ENCODE measurements around the gene EIF3B. TPM values are rescaled to one million over a fixed set of nuclear protein-coding genes. Genes with fewer than 3 reads are reported as not detected.

Gene EIF3B
- total and polyA plus RNA-seq, 2 of the 4 experiments (the other 2 are of a cell fraction) = 105 to 201 TPM

- no peak overlapping the region for H2BK15ac ChIP-seq (ENCODE audit: low read depth, low read length)
- no peak overlapping the region for H4K5ac ChIP-seq (ENCODE audit: low read depth, low read length)
- H3K4me1 ChIP-seq (ENCODE audit: control insufficient read depth, insufficient read depth, low read length) = no peaks in the 10 kb centered on the region
- H3K4ac ChIP-seq (ENCODE audit: low read depth, low read length) = no peak overlapping the region
- CTCF ChIA-PET = no interaction called here
- in situ Hi-C loops (cut with MboI; ENCODE audit: low sequenced_read_pairs) = no loop called here
- H3K14ac ChIP-seq (replicated peaks; ENCODE audit: low read depth, low read length) = no peak overlapping the region
- no TSS peak for BruUV-seq (replicated peaks)
- H3K27ac ChIP-seq (ENCODE audit: insufficient read depth, low read length) = no peak overlapping the region
- dilution Hi-C loops (cut with HindIII; ENCODE audit: low sequenced_read_pairs, unreplicated experiment) = no loop called here
- H4K91ac ChIP-seq (ENCODE audit: insufficient read depth, low read depth, low read length) = no peak overlapping the region
- ATAC-seq (ENCODE audit: low read depth) (no peak), DNase-seq (no peak)
- TF ChIP-seq ELK1 (IDR thresholded peaks at IDR 0.05; ENCODE audit: borderline replicate concordance, low read depth, low read length) = no peak
- no peak for TF ChIP-seq NFE2L2 (IDR thresholded peaks at IDR 0.05; ENCODE audit: low read depth, low read length)
- no peak for TF ChIP-seq MXI1 (IDR thresholded peaks at IDR 0.05; ENCODE audit: borderline replicate concordance, low read depth, low read length)
- TF ChIP-seq MAZ (IDR thresholded peaks at IDR 0.05; ENCODE audit: borderline replicate concordance, low read depth, low read length) = no peak
- no peak for TF ChIP-seq FOS (IDR thresholded peaks at IDR 0.05; ENCODE audit: low read depth, low read length)
- no peak for TF ChIP-seq RCOR1 (IDR thresholded peaks at IDR 0.05; ENCODE audit: insufficient replicate concordance, low read length)
- TF ChIP-seq CEBPB (IDR thresholded peaks at IDR 0.05; ENCODE audit: low read depth, low read length) = no peak
- no peak for TF ChIP-seq USF2 (IDR thresholded peaks at IDR 0.05; ENCODE audit: low read depth, low read length)
- no peak for TF ChIP-seq RAD21 (IDR thresholded peaks at IDR 0.05; ENCODE audit: low read length)
- no peak for TF ChIP-seq RFX5 (IDR thresholded peaks at IDR 0.05; ENCODE audit: low read depth, low read length)
- H3K27me3 ChIP-seq (ENCODE audit: control insufficient read depth, insufficient read depth, low read length) = no peaks in the 10 kb centered on the region
- H2AK9ac ChIP-seq (replicated peaks; ENCODE audit: low read depth, low read length, poor library complexity) = no peak overlapping the region
- no peak overlapping the region for H4K8ac ChIP-seq (ENCODE audit: low read depth in 2 of 2, low read length in 2 of 2)
- 98% methylated on average over 5 of the region's 8 CpGs; no CpG with 5 or more reads in 1 of the 2 experiments for WGBS, 2 experiments (ENCODE audit: extremely low coverage in 2 of 2, insufficient read length in 1 of 2)
- H2BK5ac ChIP-seq (ENCODE audit: low read depth, low read length, poor library complexity, severe bottlenecking) = no peak overlapping the region
- H3K4me3 ChIP-seq (ENCODE audit: insufficient read depth, low read depth, low read length) = no peak overlapping the region
- H3K56ac ChIP-seq (ENCODE audit: extremely low read depth, insufficient read depth, low read length) = no peak overlapping the region
- intact Hi-C loops (cut with micrococcal nuclease) = no loop called here
- H2BK120ac ChIP-seq (ENCODE audit: low read depth, low read length) = no peak overlapping the region
- H3K9me3 ChIP-seq (ENCODE audit: control insufficient read depth, insufficient read depth, low read length) = no peaks in the 10 kb centered on the region
- no peak overlapping the region for H3K4me2 ChIP-seq (ENCODE audit: low read depth, low read length)
- POLR2A ChIA-PET (ENCODE audit: unreplicated experiment) = no interaction called here
- H3K36me3 ChIP-seq (ENCODE audit: control insufficient read depth, insufficient read depth, low read length) = peaks cover 89% of the 10 kb centered on the region
- no peak overlapping the region for H2AFZ ChIP-seq (replicated peaks; ENCODE audit: low read length, poor library complexity)
- H3K23ac ChIP-seq (ENCODE audit: low read depth, low read length) = no peak overlapping the region
- no peak overlapping the region for H2AK5ac ChIP-seq (ENCODE audit: low read depth, low read length)
- no peak overlapping the region for H3K9ac ChIP-seq (ENCODE audit: low read depth, low read length)
- peaks cover 26 to 42% of the 10 kb centered on the region in 2 experiments for H3K79me1 ChIP-seq (ENCODE audit: low read depth in 1 of 2, low read length in 2 of 2)
- no peak overlapping the region for H2BK20ac ChIP-seq (ENCODE audit: low read depth, low read length)
- H4K20me1 ChIP-seq (ENCODE audit: insufficient read depth, low read length) = peaks cover 29% of the 10 kb centered on the region
- H3K9me1 ChIP-seq (ENCODE audit: insufficient read depth, low read length) = no peaks in the 10 kb centered on the region
- H3K18ac ChIP-seq (ENCODE audit: low read depth, low read length) = no peak overlapping the region
Observed at GRCh38 chr7:2371329-2371728, 16.7 kb downstream of the EIF3B start.
